Stromal cell of bone marrow (primary cell): Measurements from ENCODE around the gene C10orf53.
A peak's percentile ranks its signal among the peaks of the same experiment; 100 is the strongest.

ENCODE experiments used
- DNase-seq: peaks from one replicate; pipeline ENCODE4 v3.0.0-alpha.2; 2012; ENCODE audit warnings: low read depth

The C10orf53 gene

GRCh38 chr10:49679480-49679893, at the start of gene C10orf53:
Gene C10orf53, plus strand, starts transcription at chr10:49679651. Its CDS starts 47 bp downstream, at chr10:49679698.
- DNase-seq, result peak; percentile 6

- DNase-seq, result no peak
Measured at GRCh38 chr10:49631975-49632374, 47.5 kb upstream of the C10orf53 start.

GRCh38 chr10:49632406-49633317, 46.8 kb upstream of the C10orf53 start:
- DNase-seq, result no peak

- no peak for DNase-seq
Measured at GRCh38 chr10:49633327-49634068, 46.0 kb upstream of the C10orf53 start.

- DNase-seq, result no peak
Measured at GRCh38 chr10:49634069-49634660, 45.3 kb upstream of the C10orf53 start.

- no peak for DNase-seq
Measured at GRCh38 chr10:49642311-49642710, 37.1 kb upstream of the C10orf53 start.

GRCh38 chr10:49643241-49644034, 36.0 kb upstream of the C10orf53 start:
- DNase-seq, result no peak

- DNase-seq, result no peak
Measured at GRCh38 chr10:49644035-49644646, 35.3 kb upstream of the C10orf53 start.

GRCh38 chr10:49645417-49645816, 34.0 kb upstream of the C10orf53 start:
- DNase-seq, result no peak

- no peak for DNase-seq
Measured at GRCh38 chr10:49645871-49646870, 33.3 kb upstream of the C10orf53 start.

GRCh38 chr10:49647554-49647953, 31.9 kb upstream of the C10orf53 start:
- no peak for DNase-seq

- no peak for DNase-seq
Measured at GRCh38 chr10:49647985-49648795, 31.3 kb upstream of the C10orf53 start.

- DNase-seq, result no peak
Measured at GRCh38 chr10:49649294-49649693, 30.2 kb upstream of the C10orf53 start.

- no peak for DNase-seq
Measured at GRCh38 chr10:49649936-49650723, 29.3 kb upstream of the C10orf53 start.

GRCh38 chr10:49650724-49651034, 28.8 kb upstream of the C10orf53 start:
- no peak for DNase-seq

- DNase-seq, result no peak
Measured at GRCh38 chr10:49651039-49651835, 28.2 kb upstream of the C10orf53 start.

GRCh38 chr10:49651917-49652316, 27.5 kb upstream of the C10orf53 start:
- DNase-seq, result no peak
